Adrenal gland (tissue), 5 donors: ENCODE results near the gene CFAP73.

Experiments
- POLR2A ChIP-seq, 2 donors: fragments of 450-650 bp; IDR thresholded peaks; one replicate each; pipeline ENCODE4 v1.6.1; 2017; ENCODE audit warnings: antibody characterized with exemption in 2 of 2, mild to moderate bottlenecking in 2 of 2, moderate library complexity in 1 of 2
- TF ChIP-seq, protein P1 (sequence below), 6 experiments: fragments of 450-650 bp in 4 of 6; fragments of 200-600 bp in 2 of 6; sonication (generic) in 1 of 6; IDR thresholded peaks; 1 replicate in 5 of 6; 2 replicates in 1 of 6; pipeline versions ENCODE4 v1.5.1 to v1.8.0; 2016 to 2021; ENCODE audit warnings: antibody characterized with exemption in 6 of 6, mild to moderate bottlenecking in 2 of 6, moderate library complexity in 1 of 6
- donor health status: DM: no; HTN: no; CAD: no.

DNA sequence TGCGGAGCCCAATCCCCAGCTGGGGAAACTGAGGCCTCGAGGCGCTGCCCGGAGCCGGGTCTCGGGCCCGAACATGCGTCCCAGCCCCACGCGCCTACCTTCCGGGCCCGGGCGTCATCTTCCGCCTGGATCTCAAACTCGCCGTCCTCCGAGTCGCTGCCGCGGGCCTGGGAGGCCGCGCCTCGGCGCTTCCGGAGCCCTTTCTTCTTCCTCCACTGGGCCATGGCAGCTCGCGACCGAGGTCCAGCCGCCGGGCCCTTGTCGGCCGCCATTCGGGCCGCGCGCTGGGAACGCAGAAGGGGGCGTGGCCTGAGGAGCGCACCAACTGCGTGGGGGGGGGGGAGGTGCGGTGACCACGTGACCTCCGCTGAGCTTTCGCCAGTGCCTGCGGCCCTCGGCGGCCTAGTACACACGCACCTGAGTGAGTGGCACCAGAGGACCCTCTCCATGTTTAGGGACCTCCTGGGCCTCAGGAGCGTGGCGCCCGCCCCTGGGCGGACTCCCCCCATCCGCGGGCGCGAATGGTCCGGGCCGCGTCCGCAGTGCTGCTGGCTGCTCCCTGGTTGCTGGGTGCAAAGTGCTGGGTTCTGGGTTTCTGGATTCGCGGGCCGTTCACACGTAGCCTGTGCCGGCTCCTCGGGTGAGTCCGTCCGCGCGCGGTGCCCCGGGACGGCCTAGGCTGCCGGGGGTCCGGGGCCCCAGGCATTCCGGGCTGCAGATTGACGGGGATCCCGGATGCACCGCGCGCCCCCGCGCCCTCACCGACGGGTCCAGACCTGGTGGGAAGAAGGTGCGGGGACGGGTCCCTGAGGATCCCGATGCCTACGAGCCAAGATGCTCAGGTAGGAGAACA lies 35.9 kb downstream of the CFAP73 start, which contains the start of the genes DDX54 and RITA1:
- TF ChIP-seq, protein P1, sequence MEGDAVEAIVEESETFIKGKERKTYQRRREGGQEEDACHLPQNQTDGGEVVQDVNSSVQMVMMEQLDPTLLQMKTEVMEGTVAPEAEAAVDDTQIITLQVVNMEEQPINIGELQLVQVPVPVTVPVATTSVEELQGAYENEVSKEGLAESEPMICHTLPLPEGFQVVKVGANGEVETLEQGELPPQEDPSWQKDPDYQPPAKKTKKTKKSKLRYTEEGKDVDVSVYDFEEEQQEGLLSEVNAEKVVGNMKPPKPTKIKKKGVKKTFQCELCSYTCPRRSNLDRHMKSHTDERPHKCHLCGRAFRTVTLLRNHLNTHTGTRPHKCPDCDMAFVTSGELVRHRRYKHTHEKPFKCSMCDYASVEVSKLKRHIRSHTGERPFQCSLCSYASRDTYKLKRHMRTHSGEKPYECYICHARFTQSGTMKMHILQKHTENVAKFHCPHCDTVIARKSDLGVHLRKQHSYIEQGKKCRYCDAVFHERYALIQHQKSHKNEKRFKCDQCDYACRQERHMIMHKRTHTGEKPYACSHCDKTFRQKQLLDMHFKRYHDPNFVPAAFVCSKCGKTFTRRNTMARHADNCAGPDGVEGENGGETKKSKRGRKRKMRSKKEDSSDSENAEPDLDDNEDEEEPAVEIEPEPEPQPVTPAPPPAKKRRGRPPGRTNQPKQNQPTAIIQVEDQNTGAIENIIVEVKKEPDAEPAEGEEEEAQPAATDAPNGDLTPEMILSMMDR (IDR thresholded peaks at IDR 0.05) = peak in 1 of 6 experiments; percentile 12
- peak; percentile 51 to 63 for TF ChIP-seq POLR2A (IDR thresholded peaks at IDR 0.05)
